Measurements from ENCODE around the gene NELFB.
A peak's percentile ranks its signal among the peaks of the same experiment; 100 is the strongest.

Gene NELFB

GRCh38 chr9:137268538-137269201 lies 13.5 kb downstream of the NELFB start:
- DNase-seq: no peak

GRCh38 chr9:137269231-137269772 lies 14.2 kb downstream of the NELFB start:
- DNase-seq: no peak

- DNase-seq: no peak
These were observed 16.0 kb downstream of the NELFB start for GRCh38 chr9:137270929-137271695.

DNA sequence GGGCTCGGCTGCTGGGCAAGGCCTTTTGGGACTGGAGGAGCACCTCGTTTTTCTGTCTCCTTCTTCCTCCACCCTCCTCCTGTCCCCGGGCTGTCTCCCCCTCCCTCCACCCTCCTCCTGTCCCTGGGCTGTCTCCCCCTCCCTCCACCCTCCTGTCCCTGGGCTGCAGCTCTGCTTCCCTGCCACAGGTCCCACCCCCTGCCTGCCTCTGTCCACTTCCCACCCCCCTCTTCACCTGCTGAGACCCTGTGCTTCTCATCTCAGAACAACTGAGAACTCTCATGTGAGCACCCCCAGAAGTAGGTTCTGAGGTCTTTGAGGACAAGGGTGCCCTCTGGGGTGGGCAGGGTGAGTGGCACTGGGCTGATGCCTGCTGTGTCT lies 16.6 kb downstream of the NELFB start:
- DNase-seq: no peak

GRCh38 chr9:137272241-137273094 lies 17.3 kb downstream of the NELFB start:
- no peak for DNase-seq

DNA sequence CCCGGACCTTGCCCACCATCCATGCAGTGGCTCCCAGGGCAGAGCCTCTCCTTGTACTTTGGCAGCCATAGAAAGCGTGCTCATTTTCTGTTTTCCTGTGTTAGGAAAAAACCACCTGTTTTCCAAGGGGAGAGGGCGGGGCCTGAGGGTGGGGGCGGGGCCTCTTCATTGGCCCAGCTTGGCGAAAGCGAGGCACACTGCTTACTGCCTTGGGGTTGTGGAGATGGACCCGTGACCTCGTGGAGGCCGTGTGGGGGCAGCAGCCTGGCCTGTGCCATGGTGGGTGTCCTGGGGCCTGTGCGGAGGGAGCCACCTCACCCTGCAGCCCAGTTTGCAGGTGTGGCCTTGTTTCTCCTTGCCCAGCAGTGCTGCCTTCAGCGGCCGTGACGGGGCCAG lies 18.0 kb downstream of the NELFB start:
- DNase-seq: no peak

GRCh38 chr9:137273611-137274320 lies 18.6 kb downstream of the NELFB start:
- DNase-seq: no peak

- no peak for DNase-seq
These were observed 20.1 kb downstream of the NELFB start for GRCh38 chr9:137275203-137275587.

GRCh38 chr9:137275588-137276472 lies 20.7 kb downstream of the NELFB start:
- no peak for DNase-seq

GRCh38 chr9:137276473-137277328 lies 21.6 kb downstream of the NELFB start:
- peak in 1 of 2 experiments; percentile 48 for DNase-seq

GRCh38 chr9:137277329-137278041 lies 22.4 kb downstream of the NELFB start, which contains the start of gene TOR4A:
TSS of gene TOR4A (plus strand) at chr9:137277726. CDS start at chr9:137278690, 964 bp downstream.
- DNase-seq: peak; percentile 92 to 93

- no peak for DNase-seq
These were observed 23.1 kb downstream of the NELFB start for GRCh38 chr9:137278061-137278701.

DNA sequence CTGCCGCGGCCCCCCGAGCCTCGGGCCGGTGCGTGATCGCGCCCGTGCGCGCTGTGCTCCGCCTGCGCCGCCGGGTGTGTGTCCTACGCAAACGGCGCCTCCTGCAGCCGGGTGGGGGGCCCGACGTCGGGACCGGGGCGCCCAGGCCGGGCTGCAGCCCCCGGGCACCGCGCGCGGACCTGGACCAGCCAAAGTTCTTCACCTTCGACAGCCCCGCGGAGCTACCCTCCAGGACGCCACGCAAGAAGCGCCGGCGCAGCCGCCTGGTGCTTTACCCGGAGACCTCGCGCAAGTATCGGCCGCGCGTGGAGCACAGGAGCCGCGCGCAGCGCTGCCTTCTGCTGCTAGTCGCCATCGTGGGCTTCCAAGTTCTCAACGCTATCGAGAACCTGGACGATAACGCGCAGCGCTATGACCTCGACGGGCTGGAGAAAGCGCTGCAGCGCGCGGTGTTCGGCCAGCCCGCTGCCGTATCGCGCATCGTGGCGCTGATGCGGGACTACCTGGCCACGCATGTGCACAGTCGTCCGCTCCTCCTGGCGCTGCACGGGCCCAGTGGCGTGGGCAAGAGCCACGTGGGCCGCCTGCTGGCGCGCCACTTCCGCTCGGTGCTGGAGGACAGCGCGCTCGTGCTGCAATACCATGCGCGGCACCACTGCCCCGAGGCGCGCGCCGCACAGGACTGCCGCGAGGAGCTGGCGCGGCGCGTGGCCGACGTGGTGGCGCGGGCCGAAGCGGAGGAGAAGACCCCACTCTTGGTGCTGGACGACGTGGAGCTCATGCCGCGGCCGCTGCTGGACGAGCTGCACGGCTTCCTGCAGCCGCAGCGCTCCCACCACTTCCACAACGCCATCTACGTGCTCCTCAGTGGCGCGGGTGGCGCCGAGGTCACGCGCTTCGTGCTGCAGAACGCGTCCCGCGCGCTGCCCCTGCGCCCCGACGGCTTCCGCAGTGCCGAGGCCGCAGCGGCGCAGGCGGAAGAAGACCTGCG lies 23.9 kb downstream of the NELFB start:
- DNase-seq: no peak

GRCh38 chr9:137279741-137280473 lies 24.8 kb downstream of the NELFB start:
- DNase-seq: no peak

DNA sequence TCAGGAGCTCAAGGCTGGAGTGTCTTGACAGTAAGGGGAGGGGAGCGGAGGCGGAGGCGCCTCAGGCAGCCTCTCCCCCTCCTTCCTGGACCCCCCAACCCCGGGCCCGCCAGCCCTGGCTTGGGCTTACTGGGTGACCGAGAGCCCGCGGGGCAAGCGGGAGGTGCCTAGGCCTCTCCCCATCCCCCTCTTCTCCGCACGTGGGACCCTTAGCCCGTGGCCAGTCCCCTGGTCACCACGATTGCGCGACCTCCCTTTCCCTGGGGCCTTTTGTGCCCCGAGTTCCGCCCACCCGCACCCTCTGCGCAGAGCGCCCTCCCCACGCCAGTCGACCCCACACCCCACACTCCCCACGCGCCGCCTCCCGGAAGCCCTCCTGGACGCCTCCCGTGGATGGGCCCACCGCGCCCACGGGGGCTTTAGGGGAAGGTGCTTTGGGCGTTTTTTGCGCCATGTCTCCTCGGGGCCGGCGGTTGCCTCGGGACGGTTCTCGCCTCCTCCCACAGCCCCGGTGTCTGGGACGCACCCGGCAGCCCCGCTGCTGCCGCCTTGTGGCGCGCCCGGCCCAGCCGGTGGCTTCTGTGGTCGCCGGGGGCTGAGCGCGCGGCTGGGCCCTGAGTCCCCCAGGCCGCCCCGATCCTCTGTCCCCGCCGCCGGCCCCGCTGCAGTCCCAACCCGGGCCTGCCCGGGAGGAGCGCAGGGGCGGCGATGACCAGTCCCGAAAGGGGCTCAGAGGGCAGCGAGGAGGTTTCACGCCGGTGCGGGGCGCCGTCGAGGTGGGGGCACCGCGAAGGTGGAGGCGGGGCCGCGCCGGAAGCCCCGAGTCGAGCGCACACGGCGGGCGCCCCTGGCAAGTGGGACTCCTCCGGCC lies 25.6 kb downstream of the NELFB start:
- DNase-seq: no peak

Measured in SW 1271 (cell line).